Measurements from ENCODE around the gene LCN15. TPM values are rescaled to one million over a fixed set of nuclear protein-coding genes. Genes with fewer than 3 reads are reported as not detected.

Gene LCN15
- total and polyA plus RNA-seq, 2 of the 13 experiments (the other 11 are each of a cell fraction or from before 2014, with no cell fraction given): 1.3 to 53.7 TPM

GRCh38 chr9:136726631-136727191, 37.6 kb downstream of the LCN15 start (continued):
- TF ChIP-seq UBTF (CRISPR knock-in tag; IDR thresholded peaks at IDR 0.05) (0 out of 2 replicates have a peak, but pooled peaks have one; percentile 5), ZSCAN29 (CRISPR knock-in tag; conservative IDR thresholded peaks at IDR 0.05) (peak; percentile 98), HOXA5 (CRISPR knock-in tag; IDR thresholded peaks at IDR 0.05) (no peak), U2AF1 (optimal IDR thresholded peaks at IDR 0.05; ENCODE audit: low read depth, low read length) (peak; percentile 55), HMGXB4 (CRISPR knock-in tag; IDR thresholded peaks at IDR 0.05; ENCODE audit: borderline replicate concordance in 1 of 2, low read depth in 1 of 2) (peak; percentile 67 to 73; a peak in 2 of 4 replicates), XRCC5 (optimal IDR thresholded peaks at IDR 0.05; ENCODE audit: low read length) (peak; percentile 50), ZNF572 (CRISPR knock-in tag; IDR thresholded peaks at IDR 0.05) (no peak), ZNF264 (CRISPR knock-in tag; IDR thresholded peaks at IDR 0.05) (no peak), ZFP91 (CRISPR knock-in tag; IDR thresholded peaks at IDR 0.05; ENCODE audit: borderline replicate concordance) (0 out of 2 replicates have a peak, but pooled peaks have one; percentile 1), KAT7 (CRISPR knock-in tag; IDR thresholded peaks at IDR 0.05; ENCODE audit: borderline replicate concordance) (0 out of 2 replicates have a peak, but pooled peaks have one; percentile 37), ZBED4 (CRISPR knock-in tag; IDR thresholded peaks at IDR 0.05; ENCODE audit: borderline replicate concordance) (0 out of 2 replicates have a peak, but pooled peaks have one; percentile 28), TGIF2 (CRISPR knock-in tag; IDR thresholded peaks at IDR 0.05) (no peak)
